Suprapubic skin (tissue), 3 donors: ENCODE results near the gene LCE7A.

Source experiments
- POLR2A ChIP-seq, 2 donors: fragments of 450-650 bp; IDR thresholded peaks; one replicate each; pipeline ENCODE4 v1.6.1; 2017; ENCODE audit warnings: antibody characterized with exemption in 2 of 2, mild to moderate bottlenecking in 2 of 2, moderate library complexity in 2 of 2
- TF ChIP-seq, protein P1 (sequence below), 2 donors: fragments of 200-600 bp in 1 of 2; fragments of 450-650 bp in 1 of 2; sonication (generic) in 1 of 2; IDR thresholded peaks; one replicate each; pipeline ENCODE4 v1.5.1; 2016 to 2019; ENCODE audit warnings: antibody characterized with exemption in 2 of 2, mild to moderate bottlenecking in 1 of 2, moderate library complexity in 1 of 2

DNA sequence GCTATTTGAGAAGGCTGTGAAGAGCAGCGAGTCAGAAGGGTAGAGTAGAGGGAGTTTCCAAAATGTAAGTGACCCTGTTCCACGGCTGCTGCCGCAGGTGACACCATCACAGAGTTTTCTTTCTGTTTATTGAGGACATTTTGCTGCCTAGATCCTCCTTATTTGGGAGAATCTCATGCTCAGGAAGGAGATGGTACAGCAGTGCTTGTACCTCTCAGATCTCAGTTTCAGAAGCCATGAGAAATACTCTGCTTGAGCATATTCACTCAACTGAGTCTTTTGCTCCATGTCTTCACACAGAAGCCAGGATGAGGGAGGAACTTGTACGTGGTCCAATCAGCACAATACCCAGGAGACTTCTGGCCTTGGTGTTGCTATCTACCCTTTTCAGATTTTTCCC, 1.6 kb downstream of the LCE7A start:
- TF ChIP-seq, protein P1, sequence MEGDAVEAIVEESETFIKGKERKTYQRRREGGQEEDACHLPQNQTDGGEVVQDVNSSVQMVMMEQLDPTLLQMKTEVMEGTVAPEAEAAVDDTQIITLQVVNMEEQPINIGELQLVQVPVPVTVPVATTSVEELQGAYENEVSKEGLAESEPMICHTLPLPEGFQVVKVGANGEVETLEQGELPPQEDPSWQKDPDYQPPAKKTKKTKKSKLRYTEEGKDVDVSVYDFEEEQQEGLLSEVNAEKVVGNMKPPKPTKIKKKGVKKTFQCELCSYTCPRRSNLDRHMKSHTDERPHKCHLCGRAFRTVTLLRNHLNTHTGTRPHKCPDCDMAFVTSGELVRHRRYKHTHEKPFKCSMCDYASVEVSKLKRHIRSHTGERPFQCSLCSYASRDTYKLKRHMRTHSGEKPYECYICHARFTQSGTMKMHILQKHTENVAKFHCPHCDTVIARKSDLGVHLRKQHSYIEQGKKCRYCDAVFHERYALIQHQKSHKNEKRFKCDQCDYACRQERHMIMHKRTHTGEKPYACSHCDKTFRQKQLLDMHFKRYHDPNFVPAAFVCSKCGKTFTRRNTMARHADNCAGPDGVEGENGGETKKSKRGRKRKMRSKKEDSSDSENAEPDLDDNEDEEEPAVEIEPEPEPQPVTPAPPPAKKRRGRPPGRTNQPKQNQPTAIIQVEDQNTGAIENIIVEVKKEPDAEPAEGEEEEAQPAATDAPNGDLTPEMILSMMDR (IDR thresholded peaks at IDR 0.05): no peak
- TF ChIP-seq POLR2A (IDR thresholded peaks at IDR 0.05): no peak
